GM15510 (cell line): ENCODE measurements around the gene SYT7.

Experiments used
- POLR2A ChIP-seq: IDR thresholded peaks from 3 replicates; pipeline ENCODE4 v1.6.1; 2011; ENCODE audit warnings: borderline replicate concordance; ENCODE audit not compliant: insufficient read length; ENCODE audit errors: extremely low read depth

Gene SYT7

DNA sequence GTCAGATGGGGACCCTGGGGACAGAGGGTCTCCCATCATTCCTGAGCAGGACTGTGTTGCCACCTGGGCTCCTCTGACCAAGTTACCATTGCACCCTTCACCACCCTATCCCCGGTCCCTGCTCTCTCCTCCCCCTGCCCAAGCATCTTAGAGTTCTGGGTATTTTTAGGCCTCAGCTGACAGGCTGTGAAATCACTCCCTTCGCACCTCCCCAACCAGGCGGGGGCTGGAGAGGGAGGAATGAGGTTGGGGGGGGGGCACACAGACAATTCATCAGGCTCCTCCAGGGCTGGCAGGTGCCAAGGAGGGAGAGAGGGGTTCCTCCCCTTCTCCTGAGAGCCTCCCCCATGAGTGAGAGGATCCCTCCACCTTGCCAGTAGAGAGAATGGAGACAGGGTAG lies 9.0 kb downstream of the SYT7 start:
- TF ChIP-seq POLR2A: no peak

DNA sequence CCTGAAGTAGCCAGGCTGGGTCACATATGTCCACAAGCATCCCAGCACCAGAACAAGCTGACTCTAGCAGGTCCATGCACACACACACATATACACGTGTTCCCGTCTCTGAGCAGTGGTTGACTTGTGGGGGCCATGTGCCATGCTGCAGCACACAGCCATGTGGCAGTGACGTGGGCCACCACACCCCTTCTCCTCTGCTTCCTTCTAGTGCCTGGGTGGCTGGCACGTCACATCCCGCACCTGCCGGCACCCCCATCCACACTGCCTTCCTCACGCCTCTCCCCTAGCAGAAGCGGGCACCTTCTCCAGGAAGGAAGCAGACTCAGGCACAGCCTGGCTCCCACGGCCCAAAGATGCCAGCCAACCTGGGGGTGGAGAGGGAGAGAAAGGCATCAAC lies 9.5 kb downstream of the SYT7 start:
- TF ChIP-seq POLR2A: no peak

DNA sequence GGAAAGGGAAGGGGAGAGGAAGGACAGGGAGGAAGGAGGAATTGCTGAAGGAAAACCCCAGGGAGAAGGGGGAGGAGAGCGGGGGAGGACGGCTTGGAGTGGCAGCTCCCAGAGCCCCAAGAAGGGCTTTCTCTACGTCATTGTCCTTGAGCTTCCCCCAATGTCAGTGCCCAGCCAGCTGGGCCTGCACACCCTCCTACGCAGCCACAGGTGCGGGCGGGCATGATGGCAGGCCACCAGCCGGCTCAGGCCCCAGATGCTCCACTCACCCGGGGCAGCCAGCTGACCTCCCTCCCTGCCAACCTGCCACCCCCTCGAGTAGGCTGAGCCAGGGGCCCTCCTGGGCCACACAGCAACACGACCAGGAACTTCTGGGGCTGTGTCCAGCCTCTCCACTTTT lies 11.2 kb downstream of the SYT7 start:
- TF ChIP-seq POLR2A: no peak

DNA sequence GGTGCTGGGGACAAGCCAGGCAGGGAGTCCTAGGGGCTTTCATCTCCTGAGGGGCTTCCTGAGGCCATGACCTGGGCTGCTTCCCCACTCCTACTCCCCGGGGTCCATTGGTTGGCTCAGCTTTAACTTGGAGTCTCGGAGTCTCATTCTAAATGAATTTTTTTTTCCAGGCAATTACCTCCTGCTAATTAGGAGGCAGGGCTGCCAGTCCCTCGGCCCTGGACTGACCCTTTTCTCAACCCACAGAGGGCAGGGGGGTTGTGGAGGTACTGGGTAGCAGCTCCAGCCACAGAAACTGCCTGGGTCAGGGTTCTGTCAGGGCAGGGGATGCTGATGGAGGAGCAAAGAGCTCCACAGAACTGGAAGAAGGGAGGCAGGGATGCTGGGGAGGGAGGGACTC lies 11.9 kb downstream of the SYT7 start:
- TF ChIP-seq POLR2A: no peak

DNA sequence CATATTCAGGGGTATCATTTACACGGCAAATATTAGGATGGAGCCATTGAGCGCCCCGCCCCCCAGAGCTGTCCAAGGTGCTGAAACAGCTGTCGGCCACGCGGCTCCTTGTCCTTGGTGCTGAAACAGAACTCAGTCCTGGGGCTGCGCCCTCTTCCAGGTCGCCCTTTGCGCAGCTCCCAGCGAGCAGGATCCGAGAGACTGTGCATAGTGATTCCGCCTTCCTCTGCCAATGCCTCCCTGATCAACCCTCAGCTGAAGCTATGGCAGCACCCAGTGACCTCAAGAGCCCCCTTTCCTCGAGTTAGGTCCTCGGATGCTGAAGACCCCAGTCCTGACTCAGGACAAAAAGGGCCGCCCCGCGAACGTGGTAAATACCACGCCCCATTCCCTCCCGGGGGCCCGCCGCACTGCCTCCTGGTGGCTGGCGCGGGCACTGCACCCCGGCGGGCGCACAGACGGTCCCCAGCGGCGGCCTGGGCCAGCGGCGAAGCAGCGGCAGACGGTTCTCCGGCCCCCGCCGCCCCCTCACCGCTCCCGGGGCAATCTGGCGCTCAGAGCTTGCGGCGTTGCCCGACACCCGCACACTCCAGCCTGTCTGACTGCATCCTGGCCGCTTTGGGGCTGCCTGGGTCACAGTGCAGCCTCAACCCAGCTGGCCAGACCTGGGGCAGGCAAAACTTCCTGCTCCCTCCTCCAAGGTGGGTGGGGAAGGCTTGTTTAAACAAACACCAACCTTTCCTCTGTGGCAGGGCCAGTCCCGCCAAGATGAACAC lies 13.4 kb downstream of the SYT7 start:
- no peak for TF ChIP-seq POLR2A

DNA sequence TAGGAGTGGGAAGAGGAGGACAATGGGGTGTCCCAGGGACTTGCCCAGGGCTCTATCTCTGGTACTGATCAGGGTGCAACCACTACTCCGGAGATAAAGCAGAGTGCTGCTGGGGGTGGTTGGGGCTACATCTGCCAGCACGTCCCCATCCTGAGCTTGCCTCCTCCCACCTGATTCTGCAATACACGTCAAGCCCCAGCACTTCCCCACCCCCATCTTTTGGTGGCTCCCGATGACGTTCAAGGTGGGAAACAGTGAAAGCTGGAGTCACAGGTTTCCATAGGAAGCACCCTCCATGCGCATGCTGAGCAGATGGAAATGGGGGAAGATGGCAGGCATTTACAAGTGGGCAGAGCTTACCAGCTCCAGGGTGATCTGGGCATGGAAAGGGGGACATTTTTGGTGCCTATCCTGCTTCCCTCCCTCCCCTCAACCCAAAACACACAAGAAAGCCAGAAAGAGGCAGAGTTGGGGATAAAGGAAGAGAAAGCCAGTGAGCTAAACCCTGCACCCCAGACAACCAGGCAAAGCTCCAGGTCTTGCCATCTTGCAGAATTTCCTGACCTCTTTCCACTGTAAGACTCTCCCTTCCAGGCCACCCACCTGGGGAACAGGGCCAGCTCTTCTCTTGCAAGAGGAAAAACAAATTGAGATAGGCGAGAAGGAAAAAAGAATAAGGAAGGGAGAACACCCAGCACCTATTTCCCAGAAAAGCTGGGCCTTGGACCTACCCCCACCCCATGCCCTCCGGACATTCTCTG lies 15.8 kb downstream of the SYT7 start:
- no peak for TF ChIP-seq POLR2A

DNA sequence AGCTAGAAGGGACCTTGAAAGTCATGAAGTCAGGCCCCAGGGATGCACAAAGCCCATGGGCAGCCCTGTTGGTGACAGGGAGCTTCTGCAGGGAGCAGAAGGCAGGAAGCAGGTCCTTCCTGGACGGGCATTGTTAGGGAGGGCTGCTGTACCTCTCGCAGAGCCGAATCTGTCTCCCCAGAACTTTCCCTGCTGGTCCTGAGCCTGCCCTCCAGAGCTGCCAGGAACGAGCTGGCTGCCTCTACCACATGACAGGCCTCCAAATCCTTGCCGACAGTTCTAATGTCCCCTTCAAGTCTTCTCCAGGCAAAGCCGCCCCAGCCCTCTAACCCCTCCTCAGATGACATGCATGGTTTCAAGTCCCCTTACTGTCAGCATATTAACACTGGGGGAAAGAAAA lies 20.1 kb downstream of the SYT7 start:
- TF ChIP-seq POLR2A: no peak

DNA sequence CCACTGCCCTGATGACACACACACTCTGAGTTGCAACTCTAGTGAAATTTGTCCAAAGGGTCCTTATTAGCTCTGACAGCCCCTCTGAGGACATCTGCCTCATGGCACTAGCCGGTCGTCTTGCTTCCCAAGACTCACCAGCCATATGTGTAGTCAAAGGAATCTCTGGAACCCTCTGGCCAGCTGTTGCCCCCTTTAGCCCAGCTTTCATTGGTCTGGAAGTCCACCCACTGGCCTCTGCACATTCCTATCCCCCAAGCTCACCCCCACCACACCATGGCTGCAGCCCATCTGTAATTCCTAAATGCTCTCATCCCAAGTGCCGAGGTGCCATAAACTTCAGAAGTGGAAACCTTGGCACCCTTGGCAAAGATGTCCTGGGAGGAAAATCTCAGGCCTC lies 24.3 kb downstream of the SYT7 start:
- no peak for TF ChIP-seq POLR2A

DNA sequence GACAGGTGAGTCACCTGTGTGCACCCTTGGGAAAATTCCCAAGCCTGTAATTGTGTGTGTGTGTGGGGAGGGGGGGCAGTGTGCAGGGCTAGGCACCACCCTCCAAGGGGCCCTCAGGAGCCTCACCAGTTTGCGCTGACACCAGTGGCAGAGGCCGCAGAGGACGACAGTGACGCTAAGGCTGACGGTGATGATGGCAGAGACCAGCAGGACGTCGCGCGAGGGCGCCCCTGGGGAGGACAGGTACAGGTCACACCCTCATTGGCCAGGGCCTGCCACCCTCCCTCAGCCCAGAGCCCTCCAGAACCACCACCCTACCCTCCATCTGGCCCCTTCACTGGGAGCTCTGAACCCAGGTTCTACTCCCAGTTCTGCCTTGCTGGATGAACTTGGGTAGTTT lies 24.9 kb downstream of the SYT7 start:
- no peak for TF ChIP-seq POLR2A

DNA sequence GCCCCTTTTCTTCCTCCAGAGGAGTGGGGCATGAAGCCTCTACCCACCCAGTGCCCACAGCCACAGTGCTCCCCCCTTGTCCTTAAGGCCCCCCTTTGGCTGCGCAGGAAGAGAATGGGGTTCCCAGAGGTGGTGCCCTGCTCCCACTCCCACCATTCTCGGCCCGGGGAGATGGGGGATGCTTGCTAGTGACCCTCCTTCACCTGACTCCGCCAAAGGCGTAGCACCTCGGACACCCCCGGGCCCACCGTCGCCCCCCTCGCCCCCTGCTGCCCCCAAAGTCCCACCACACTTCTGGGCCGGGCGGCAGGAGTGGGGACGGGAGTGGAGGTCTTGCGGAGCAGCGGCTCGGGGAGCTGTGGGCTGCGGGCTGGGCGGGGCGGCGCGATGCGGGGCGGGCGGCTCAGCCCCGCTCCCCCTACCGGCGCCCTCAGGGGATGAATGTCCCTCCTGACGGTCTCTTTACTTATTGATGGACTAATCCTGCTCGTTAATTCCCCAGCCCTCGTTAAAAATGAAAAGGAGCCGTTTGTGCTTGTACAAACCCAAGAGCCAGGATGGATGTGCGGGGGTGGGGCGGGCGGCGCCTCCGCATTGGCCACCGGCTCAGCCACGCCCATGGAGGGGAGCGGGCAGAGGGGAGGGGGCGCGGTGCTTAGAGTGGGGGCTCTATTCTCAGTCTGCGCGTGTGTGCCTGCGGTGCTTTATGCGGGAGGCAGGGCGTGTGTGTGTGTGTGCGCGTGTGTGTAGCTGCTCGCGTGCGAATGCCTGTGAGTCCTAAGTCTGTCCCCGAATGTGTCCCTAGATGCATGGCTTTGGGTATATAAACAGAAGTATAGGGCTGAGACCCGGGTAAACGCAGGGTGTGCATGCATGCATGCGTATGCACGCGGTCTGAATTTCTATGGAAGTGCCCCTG lies 25.6 kb downstream of the SYT7 start:
- no peak for TF ChIP-seq POLR2A

DNA sequence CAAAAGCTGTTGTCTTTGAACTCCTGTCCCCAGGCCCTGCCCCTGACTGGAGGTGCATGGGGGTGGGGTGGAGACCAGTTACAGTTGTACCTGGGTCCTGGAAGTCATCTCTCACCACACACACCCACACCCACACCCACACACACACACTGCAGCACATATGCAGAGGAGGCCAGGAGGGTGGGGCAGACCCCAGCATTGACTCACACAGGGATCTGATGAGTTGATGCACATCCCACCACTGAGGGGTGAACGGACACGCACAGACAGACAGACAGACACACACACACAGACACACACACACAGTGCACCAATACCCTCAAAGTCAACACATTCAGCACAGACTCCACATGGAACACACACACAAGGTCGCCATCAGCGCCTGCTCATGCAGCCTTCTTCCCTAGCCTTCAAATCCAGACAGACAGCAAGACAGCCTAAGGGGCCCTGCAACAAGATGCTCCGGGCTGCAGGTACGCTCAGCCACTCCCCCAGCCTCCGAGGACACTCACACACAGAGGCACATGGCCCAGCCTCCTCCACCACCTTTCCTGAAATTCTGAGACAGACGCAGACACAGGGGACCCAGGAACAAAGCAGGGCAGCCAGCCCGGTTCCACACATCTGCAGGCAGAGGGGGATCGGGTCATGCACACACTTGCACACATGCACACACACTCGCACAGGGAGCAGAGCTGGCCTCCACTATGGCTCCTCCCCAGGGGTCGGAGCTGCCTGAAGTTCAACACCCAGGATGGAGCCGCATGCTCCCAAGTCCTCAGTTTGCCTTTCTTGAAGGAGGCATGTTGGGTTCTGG lies 26.5 kb downstream of the SYT7 start:
- no peak for TF ChIP-seq POLR2A

DNA sequence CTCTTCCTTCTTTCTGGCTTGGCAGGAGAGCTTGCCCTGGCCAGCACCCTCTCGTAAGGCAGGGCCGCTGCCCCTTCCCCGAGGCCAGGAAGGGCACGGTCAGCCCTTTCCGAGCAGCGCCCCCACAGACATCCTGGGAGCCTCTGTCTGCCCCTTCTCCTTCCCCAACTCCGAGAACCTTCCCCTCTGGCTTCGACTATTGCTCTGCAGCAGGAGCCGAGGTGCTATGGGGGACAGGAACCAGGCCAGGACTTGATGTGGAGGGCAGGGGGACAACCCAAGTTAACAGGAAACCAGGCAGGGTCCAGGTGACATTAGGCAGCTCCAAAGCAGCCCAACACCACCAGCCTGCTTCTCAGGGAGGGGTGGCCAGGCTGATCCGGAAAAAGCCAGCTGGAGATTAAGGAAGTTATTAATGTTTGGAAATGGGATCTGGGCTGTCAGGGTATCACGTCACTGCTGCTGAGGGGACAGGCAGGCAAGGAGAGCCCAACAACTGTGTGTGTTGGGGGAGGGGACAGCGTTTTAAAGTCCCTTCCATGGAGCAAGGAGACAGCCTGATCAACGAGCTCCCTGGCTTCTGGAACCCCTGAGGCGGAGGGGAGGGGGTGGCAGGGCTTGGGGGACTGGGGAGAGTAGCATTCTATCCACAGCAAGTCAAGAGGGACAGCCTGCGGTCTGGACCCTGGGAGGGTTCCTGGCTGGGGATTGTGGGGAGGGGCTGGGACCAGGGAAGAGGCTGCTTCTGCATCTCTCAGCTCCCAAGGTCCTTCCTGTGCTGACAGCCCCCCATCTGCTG lies 27.3 kb downstream of the SYT7 start:
- no peak for TF ChIP-seq POLR2A

DNA sequence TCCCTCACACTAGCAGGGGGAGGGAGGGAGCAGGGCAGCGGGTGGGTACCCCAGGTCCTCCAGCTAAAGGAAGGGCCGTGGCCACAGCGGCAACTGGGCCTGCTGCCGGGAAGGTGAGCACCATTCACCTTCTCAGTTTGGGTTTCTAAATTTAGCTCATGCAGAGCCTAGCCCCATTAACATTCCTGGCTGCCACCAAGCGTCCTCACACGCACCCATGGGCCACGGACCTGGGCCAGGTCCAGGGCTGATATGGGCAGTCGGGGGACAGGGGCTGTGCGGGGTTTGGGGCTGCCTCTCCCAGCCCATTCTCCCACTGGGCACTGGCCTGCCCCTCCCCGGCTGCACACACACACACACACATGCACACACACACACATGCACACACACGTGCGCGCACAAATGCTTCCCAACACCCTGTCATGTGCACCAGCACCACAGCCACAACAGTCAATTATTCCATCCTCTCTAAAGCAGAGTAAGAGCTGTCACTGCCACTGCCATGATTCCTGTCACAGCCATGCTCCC lies 28.7 kb downstream of the SYT7 start:
- no peak for TF ChIP-seq POLR2A
